ENCODE results near the gene ELAC1.
"Not testable (repeated sequence)": the region's sequence is repeated elsewhere in the genome, so short reads cannot be mapped to it uniquely, and the experiment has no call there.

Gene ELAC1

DNA sequence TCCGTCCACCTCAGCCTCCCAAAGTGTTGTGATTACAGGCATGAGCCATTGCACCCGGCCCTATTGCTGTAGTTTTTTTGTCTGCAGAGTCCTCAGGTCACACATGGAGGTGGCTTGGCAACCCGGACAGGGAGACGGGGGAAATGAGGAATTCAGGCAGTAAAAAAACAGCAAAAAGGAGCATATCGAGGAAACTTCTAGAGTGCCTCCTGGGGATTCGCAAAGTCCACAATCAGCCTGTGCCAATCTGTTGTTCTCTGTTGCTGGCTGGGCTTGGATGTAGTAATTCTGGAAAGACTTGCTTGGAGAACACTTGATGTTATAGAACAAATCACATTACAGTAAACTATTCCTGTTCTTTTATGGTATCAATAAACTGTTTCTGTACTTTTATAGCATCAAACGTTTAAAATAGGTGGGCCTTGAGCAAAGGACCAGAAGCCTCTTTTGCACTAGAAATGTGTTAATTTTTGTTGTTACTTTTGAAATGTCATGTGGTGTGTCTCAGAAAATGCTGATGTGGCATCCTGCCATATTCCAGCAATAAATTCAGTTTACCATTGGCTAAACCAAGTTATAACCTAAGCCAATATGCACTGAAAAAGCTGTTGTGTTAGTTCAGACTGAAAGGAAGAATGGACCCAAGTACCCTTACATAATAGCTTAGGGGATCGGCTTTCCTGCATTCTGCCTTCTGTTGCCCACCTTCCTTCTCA, 14.4 kb downstream of the ELAC1 start:
- no peak overlapping the region for H3K4me3 ChIP-seq
- no peak overlapping the region for H3K27ac ChIP-seq
- peaks cover 22% of the 10 kb centered on the region; the same call in 1 of the 2 replicates for H3K36me3 ChIP-seq (ENCODE audit: insufficient read depth, low read length)
- TF ChIP-seq FOXP2 (optimal IDR thresholded peaks at IDR 0.05; ENCODE audit: control extremely low read depth, extremely low read length, insufficient read depth) (no peak), POLR2AphosphoS5 (IDR thresholded peaks at IDR 0.05; ENCODE audit: borderline replicate concordance, low read depth, low read length) (no peak), EZH2 (IDR thresholded peaks at IDR 0.05) (no peak)
- DNase-seq (ENCODE audit: low read depth, low spot score), result no peak
- no peak overlapping the region for H3K9ac ChIP-seq (ENCODE audit: insufficient read length)
- no peaks in the 10 kb centered on the region for H3K9me3 ChIP-seq (ENCODE audit: low read depth, low read length)

DNA sequence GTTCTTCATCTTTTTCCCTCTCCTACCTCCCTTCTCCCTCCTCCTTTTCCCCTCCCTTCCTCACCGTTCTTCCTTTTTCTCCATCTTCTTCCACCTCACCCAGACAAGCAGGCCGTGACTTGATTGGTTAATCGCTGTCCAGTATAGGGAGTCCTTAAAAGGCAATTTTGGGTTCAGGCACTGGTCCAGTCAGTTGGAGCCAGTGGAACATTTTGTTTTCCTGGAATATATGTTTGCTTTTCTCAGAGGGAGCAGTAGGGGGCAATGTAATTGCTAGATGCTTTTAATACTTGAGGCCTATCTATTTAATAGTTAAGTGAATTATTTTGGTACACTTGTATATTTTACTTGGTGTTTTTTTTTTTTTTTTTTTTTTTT, 15.0 kb downstream of the ELAC1 start:
- H3K36me3 ChIP-seq (ENCODE audit: insufficient read depth, low read length), result peaks cover 18% of the 10 kb centered on the region; the same call in 1 of the 2 replicates
- H3K27ac ChIP-seq, result no peak overlapping the region
- DNase-seq (ENCODE audit: low read depth, low spot score), result no peak
- no peak overlapping the region for H3K9ac ChIP-seq (ENCODE audit: insufficient read length)
- no peak for TF ChIP-seq POLR2AphosphoS5 (IDR thresholded peaks at IDR 0.05; ENCODE audit: borderline replicate concordance, low read depth, low read length)
- H3K9me3 ChIP-seq (ENCODE audit: low read depth, low read length), result no peaks in the 10 kb centered on the region
- H3K4me3 ChIP-seq, result no peak overlapping the region

DNA sequence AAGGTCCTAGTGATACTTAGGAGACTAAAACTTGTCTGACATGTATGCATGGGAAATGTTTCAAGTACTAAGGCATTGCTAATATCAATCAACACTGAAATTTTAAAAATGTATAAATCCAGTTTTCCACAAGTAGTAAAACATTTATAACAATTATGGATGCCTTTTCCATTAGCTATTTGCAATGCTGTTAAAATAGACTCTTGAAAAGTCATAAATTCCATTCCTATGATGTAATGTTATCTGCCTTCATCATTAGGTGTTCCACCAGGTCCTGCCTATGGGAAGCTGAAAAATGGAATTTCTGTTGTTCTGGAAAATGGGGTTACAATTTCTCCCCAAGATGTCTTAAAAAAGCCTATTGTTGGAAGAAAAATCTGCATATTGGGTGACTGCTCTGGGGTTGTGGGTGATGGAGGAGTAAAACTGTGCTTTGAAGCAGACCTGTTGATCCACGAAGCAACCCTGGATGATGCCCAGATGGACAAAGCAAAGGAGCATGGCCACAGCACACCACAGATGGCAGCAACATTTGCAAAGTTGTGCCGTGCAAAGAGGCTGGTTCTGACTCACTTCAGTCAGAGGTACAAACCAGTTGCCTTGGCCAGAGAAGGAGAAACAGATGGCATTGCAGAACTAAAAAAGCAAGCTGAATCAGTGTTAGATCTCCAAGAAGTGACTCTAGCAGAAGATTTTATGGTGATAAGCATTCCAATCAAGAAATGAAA, 18.7 kb downstream of the ELAC1 start:
- TF ChIP-seq POLR2AphosphoS5 (IDR thresholded peaks at IDR 0.05; ENCODE audit: borderline replicate concordance, low read depth, low read length) (no peak), EZH2 (IDR thresholded peaks at IDR 0.05) (no peak), FOXP2 (optimal IDR thresholded peaks at IDR 0.05; ENCODE audit: control extremely low read depth, extremely low read length, insufficient read depth) (no peak)
- Histone ChIP-seq H3K9me3 (ENCODE audit: low read depth, low read length) (no peaks in the 10 kb centered on the region), H3K9ac (ENCODE audit: insufficient read length) (no peak overlapping the region), H3K27ac (no peak overlapping the region), H3K4me3 (no peak overlapping the region), H3K36me3 (ENCODE audit: insufficient read depth, low read length) (peaks cover 4% of the 10 kb centered on the region; the same call in 1 of the 2 replicates)
- DNase-seq (ENCODE audit: low read depth, low spot score), result no peak

DNA sequence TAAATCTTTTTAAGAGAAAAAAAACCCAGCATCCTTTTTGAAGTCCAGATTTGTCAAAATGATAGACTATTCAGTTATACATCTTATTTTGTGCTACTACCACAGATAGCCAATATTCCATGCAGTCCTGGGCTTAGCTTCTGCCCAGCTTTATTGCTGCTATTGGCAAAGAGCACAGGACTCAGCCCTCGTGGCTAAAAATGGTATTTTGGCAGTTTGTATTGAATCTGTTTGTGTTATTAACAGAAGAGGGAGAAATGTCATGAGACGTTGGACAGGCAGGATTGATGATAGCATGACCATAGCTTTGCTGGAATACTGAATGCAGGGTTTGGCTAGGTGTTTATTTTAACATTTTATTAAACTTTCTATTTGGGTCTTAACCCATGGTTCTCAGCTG, 19.4 kb downstream of the ELAC1 start:
- H3K4me3 ChIP-seq, result no peak overlapping the region
- TF ChIP-seq FOXP2 (optimal IDR thresholded peaks at IDR 0.05; ENCODE audit: control extremely low read depth, extremely low read length, insufficient read depth) (no peak), EZH2 (IDR thresholded peaks at IDR 0.05) (no peak), POLR2AphosphoS5 (IDR thresholded peaks at IDR 0.05; ENCODE audit: borderline replicate concordance, low read depth, low read length) (no peak)
- peaks cover 4% of the 10 kb centered on the region; the same call in 1 of the 2 replicates for H3K36me3 ChIP-seq (ENCODE audit: insufficient read depth, low read length)
- no peak for DNase-seq (ENCODE audit: low read depth, low spot score)
- H3K9ac ChIP-seq (ENCODE audit: insufficient read length), result no peak overlapping the region
- no peak overlapping the region for H3K27ac ChIP-seq
- H3K9me3 ChIP-seq (ENCODE audit: low read depth, low read length), result no peaks in the 10 kb centered on the region

DNA sequence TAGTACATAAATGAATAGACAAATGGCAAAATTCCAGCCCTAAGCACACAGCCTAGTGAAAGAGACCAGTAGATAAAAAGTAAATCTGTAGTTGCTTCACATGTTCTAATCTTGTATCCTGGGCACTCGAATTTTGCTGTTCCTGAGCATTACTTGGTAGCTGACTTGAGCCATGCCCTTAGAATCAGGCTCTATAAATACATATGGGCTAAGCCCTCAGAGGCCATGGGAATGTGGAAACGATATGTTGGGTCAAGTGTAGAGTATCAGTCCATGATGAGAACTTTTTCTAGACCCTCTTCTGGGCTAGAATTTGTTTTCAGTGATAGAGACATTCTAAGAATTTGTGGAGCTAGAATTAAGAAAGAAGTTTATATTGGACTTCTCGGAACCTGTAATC, 21.9 kb downstream of the ELAC1 start:
- Histone ChIP-seq H3K27ac (no peak overlapping the region), H3K36me3 (ENCODE audit: insufficient read depth, low read length) (peaks cover 4% of the 10 kb centered on the region; the same call in 1 of the 2 replicates), H3K9me3 (ENCODE audit: low read depth, low read length) (no peaks in the 10 kb centered on the region), H3K4me3 (no peak overlapping the region), H3K9ac (ENCODE audit: insufficient read length) (no peak overlapping the region)
- DNase-seq (ENCODE audit: low read depth, low spot score), result no peak
- TF ChIP-seq POLR2AphosphoS5 (IDR thresholded peaks at IDR 0.05; ENCODE audit: borderline replicate concordance, low read depth, low read length) (no peak), EZH2 (IDR thresholded peaks at IDR 0.05) (no peak), FOXP2 (optimal IDR thresholded peaks at IDR 0.05; ENCODE audit: control extremely low read depth, extremely low read length, insufficient read depth) (no peak)

- H3K9me3 ChIP-seq (ENCODE audit: low read depth, low read length), result no peaks in the 10 kb centered on the region
- H3K9ac ChIP-seq (ENCODE audit: insufficient read length), result no peak overlapping the region
- TF ChIP-seq EZH2 (IDR thresholded peaks at IDR 0.05) (no peak), FOXP2 (optimal IDR thresholded peaks at IDR 0.05; ENCODE audit: control extremely low read depth, extremely low read length, insufficient read depth) (no peak), POLR2AphosphoS5 (IDR thresholded peaks at IDR 0.05; ENCODE audit: borderline replicate concordance, low read depth, low read length) (no peak)
- no peak overlapping the region for H3K4me3 ChIP-seq
- no peak overlapping the region for H3K27ac ChIP-seq
- no peaks in the 10 kb centered on the region for H3K36me3 ChIP-seq (ENCODE audit: insufficient read depth, low read length)
- no peak for DNase-seq (ENCODE audit: low read depth, low spot score)
Measured at GRCh38 chr18:50992351-50992762, 24.5 kb downstream of the ELAC1 start.

DNA sequence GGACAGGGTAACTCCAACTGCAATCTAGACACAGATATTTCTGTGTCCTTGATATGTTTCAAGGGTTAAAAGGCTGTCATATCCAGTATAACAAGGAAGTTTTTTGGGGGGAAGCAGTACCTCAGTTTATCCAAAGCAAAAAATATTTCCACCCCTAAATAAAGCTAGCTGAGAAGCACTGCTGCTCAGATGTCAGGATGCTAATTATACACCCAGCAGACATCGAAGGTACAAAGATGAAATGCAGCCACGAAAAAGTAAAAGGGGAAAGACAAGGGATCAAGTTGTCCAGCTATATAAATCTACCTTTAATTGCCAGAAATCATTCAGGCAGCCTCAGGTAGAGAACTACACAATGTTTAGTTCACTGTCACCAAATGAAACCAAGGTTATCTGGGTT, 26.2 kb downstream of the ELAC1 start:
- Histone ChIP-seq H3K4me3 (no peak overlapping the region), H3K9me3 (ENCODE audit: low read depth, low read length) (no peaks in the 10 kb centered on the region), H3K36me3 (ENCODE audit: insufficient read depth, low read length) (no peaks in the 10 kb centered on the region), H3K9ac (ENCODE audit: insufficient read length) (no peak overlapping the region), H3K27ac (no peak overlapping the region)
- TF ChIP-seq EZH2 (IDR thresholded peaks at IDR 0.05) (no peak), POLR2AphosphoS5 (IDR thresholded peaks at IDR 0.05; ENCODE audit: borderline replicate concordance, low read depth, low read length) (no peak), FOXP2 (optimal IDR thresholded peaks at IDR 0.05; ENCODE audit: control extremely low read depth, extremely low read length, insufficient read depth) (no peak)
- DNase-seq (ENCODE audit: low read depth, low spot score), result no peak

- H3K9me3 ChIP-seq (ENCODE audit: low read depth, low read length); DNase-seq (ENCODE audit: low read depth, low spot score); H3K36me3 ChIP-seq (ENCODE audit: insufficient read depth, low read length); H3K9ac ChIP-seq (ENCODE audit: insufficient read length); H3K27ac ChIP-seq; H3K4me3 ChIP-seq: not testable (repeated sequence)
Measured at GRCh38 chr18:51003174-51003573, 35.3 kb downstream of the ELAC1 start.

Data from SK-N-MC (cell line).